ENCODE results near the gene PRPF6.

Gene PRPF6

GRCh38 chr20:63961664-63962425 lies 19.1 kb upstream of the PRPF6 start:
- in situ Hi-C loops (cut with HindIII; ENCODE audit: low sequenced_read_pairs): no loop called here
- DNase-seq (ENCODE audit: low read depth): no peak
- H3K4me3 ChIP-seq (ENCODE audit: low read depth, low read length): no peak overlapping the region
- TF ChIP-seq, protein P1, sequence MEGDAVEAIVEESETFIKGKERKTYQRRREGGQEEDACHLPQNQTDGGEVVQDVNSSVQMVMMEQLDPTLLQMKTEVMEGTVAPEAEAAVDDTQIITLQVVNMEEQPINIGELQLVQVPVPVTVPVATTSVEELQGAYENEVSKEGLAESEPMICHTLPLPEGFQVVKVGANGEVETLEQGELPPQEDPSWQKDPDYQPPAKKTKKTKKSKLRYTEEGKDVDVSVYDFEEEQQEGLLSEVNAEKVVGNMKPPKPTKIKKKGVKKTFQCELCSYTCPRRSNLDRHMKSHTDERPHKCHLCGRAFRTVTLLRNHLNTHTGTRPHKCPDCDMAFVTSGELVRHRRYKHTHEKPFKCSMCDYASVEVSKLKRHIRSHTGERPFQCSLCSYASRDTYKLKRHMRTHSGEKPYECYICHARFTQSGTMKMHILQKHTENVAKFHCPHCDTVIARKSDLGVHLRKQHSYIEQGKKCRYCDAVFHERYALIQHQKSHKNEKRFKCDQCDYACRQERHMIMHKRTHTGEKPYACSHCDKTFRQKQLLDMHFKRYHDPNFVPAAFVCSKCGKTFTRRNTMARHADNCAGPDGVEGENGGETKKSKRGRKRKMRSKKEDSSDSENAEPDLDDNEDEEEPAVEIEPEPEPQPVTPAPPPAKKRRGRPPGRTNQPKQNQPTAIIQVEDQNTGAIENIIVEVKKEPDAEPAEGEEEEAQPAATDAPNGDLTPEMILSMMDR (IDR thresholded peaks at IDR 0.05; ENCODE audit: low read depth, low read length, missing control alignments): no peak

GRCh38 chr20:63962426-63963347 lies 18.2 kb upstream of the PRPF6 start:
- no peak for DNase-seq (ENCODE audit: low read depth)
- TF ChIP-seq, protein P1 (IDR thresholded peaks at IDR 0.05; ENCODE audit: low read depth, low read length, missing control alignments): no peak
- H3K4me3 ChIP-seq (ENCODE audit: low read depth, low read length): no peak overlapping the region
- in situ Hi-C loops (cut with HindIII; ENCODE audit: low sequenced_read_pairs): no loop called here

GRCh38 chr20:63963348-63963741 lies 17.6 kb upstream of the PRPF6 start:
- DNase-seq (ENCODE audit: low read depth): no peak
- in situ Hi-C loops (cut with HindIII; ENCODE audit: low sequenced_read_pairs): no loop called here
- no peak overlapping the region for H3K4me3 ChIP-seq (ENCODE audit: low read depth, low read length)
- TF ChIP-seq, protein P1 (IDR thresholded peaks at IDR 0.05; ENCODE audit: low read depth, low read length, missing control alignments): no peak

DNA sequence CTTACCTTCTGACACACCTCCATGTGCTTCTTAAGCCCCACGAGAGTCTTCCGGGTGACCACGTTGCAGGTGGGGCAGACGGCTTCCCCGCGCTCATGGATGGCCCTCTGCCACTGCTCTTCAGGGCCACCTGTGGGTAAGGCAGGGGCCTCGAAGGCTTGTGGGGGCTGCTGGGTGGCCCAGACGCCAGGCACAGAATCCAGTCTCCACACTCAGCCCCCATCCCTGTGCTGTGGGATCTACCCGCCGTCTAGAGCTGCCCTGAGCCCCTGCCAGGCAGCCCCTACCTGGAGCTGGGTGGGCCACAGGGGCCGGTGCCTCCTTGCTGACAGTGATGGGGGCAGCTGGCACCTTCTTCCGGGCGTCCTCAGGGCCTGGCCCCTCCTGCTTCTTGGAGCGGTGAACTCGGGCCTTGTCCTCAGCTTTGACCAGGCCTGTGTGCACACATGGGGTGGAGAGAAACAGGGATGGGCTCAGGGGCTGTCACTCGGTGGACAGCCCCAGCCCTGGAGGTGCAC lies 17.1 kb upstream of the PRPF6 start:
- in situ Hi-C loops (cut with HindIII; ENCODE audit: low sequenced_read_pairs): no loop called here
- TF ChIP-seq, protein P1 (IDR thresholded peaks at IDR 0.05; ENCODE audit: low read depth, low read length, missing control alignments): no peak
- H3K4me3 ChIP-seq (ENCODE audit: low read depth, low read length): no peak overlapping the region
- no peak for DNase-seq (ENCODE audit: low read depth)

GRCh38 chr20:63964412-63964811 lies 16.5 kb upstream of the PRPF6 start:
- no peak for DNase-seq (ENCODE audit: low read depth)
- TF ChIP-seq, protein P1 (IDR thresholded peaks at IDR 0.05; ENCODE audit: low read depth, low read length, missing control alignments): no peak
- in situ Hi-C loops (cut with HindIII; ENCODE audit: low sequenced_read_pairs): no loop called here

DNA sequence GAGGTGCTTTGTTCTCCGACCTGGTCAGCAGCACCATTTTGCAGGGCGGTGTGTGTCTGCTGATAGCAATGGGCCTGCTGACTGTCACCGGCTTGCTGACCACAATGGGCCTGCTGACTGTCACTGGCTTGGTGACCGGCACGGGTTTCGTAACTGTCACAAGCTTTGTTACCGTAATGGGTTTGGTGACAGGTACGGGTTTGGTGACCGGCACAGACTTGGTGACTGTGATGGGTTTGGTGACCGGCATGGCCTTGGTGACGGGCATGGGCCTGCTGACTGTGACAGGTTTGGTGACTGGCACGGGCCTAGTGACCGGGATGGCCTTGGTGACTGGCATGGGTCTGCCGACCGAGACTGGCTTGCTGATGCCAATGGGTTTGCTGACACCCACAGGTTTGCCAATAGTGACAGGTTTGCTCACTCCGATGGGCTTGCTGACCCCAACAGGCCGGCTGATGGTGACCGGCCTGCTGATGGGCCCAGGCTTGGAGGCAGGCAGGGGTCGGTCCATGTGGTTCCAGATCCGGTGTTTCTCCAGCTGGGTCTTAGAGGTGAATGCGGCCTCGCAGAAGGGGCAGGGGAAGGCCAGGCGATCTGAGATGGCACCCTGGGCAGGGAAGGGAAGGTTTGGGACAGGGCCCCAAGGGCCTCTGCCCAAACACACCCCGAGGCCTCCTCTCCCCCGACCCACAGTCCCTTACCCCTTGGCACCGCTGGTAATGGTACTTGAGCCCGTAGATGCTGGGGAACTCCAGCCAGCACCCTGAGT lies 14.6 kb upstream of the PRPF6 start:
- TF ChIP-seq, protein P1 (IDR thresholded peaks at IDR 0.05; ENCODE audit: low read depth, low read length, missing control alignments): no peak
- no peak for DNase-seq (ENCODE audit: low read depth)
- in situ Hi-C loops (cut with HindIII; ENCODE audit: low sequenced_read_pairs): no loop called here
- no peak overlapping the region for H3K4me3 ChIP-seq (ENCODE audit: low read depth, low read length)

More at GRCh38 chr20:63964412-63964811, 16.5 kb upstream of the PRPF6 start:
- H3K4me3 ChIP-seq (ENCODE audit: low read depth, low read length): no peak overlapping the region
